ENCODE data around the gene MAST4. TPM values are rescaled to one million over a fixed set of nuclear protein-coding genes. Genes with fewer than 3 reads are reported as not detected.

MAST4 gene
- total and polyA plus RNA-seq, 2 donors from 2014 or later, result 27.3 to 31.4 TPM

GRCh38 chr5:66674802-66675201, 78.6 kb downstream of the MAST4 start:
- no peaks in the 10 kb centered on the region for H3K27me3 ChIP-seq (ENCODE audit: control insufficient read depth, insufficient read depth, low read length)
- no peaks in the 10 kb centered on the region for H3K36me3 ChIP-seq (ENCODE audit: control insufficient read depth in 2 of 3, insufficient read depth in 3 of 3, low read length in 3 of 3)
- FAIRE-seq (no peak), DNase-seq (no peak)
- no peak overlapping the region for H3K4me3 ChIP-seq (ENCODE audit: low read length in 3 of 3)
- intact Hi-C loops (cut with DNase I), result no loop called here
- no peak overlapping the region for H3K9ac ChIP-seq (ENCODE audit: low read length in 3 of 3)
- peaks cover 0 to 22% (median 5%) of the 10 kb centered on the region in 3 donors for H3K4me1 ChIP-seq (ENCODE audit: control insufficient read depth in 2 of 3, insufficient read depth in 2 of 3, low read depth in 1 of 3, low read length in 3 of 3)
- H3K27ac ChIP-seq (ENCODE audit: low read depth in 2 of 2, low read length in 2 of 2), result no peak overlapping the region
- no peak for TF ChIP-seq CTCF (IDR thresholded peaks at IDR 0.05; ENCODE audit: borderline replicate concordance, extremely low read depth, insufficient read depth)
- H3K9me3 ChIP-seq (ENCODE audit: control insufficient read depth in 2 of 3, insufficient read depth in 1 of 3, low read length in 3 of 3), result no peaks in the 10 kb centered on the region

GRCh38 chr5:66675406-66675805, 79.2 kb downstream of the MAST4 start:
- DNase-seq (no peak), FAIRE-seq (no peak)
- Histone ChIP-seq H3K9me3 (ENCODE audit: control insufficient read depth in 2 of 3, insufficient read depth in 1 of 3, low read length in 3 of 3) (no peaks in the 10 kb centered on the region), H3K9ac (ENCODE audit: low read length in 3 of 3) (no peak overlapping the region), H3K4me3 (ENCODE audit: low read length in 3 of 3) (no peak overlapping the region), H3K27me3 (ENCODE audit: control insufficient read depth, insufficient read depth, low read length) (no peaks in the 10 kb centered on the region), H3K36me3 (ENCODE audit: control insufficient read depth in 2 of 3, insufficient read depth in 3 of 3, low read length in 3 of 3) (no peaks in the 10 kb centered on the region), H3K27ac (ENCODE audit: low read depth in 2 of 2, low read length in 2 of 2) (no peak overlapping the region), H3K4me1 (ENCODE audit: control insufficient read depth in 2 of 3, insufficient read depth in 2 of 3, low read depth in 1 of 3, low read length in 3 of 3) (peaks cover 0 to 26% (median 5%) of the 10 kb centered on the region in 3 donors)
- no peak for TF ChIP-seq CTCF (IDR thresholded peaks at IDR 0.05; ENCODE audit: borderline replicate concordance, extremely low read depth, insufficient read depth)
- intact Hi-C loops (cut with DNase I), result no loop called here

GRCh38 chr5:66680221-66680620, 84.0 kb downstream of the MAST4 start:
- H3K27me3 ChIP-seq (ENCODE audit: control insufficient read depth, insufficient read depth, low read length), result no peaks in the 10 kb centered on the region
- no peak overlapping the region for H3K9ac ChIP-seq (ENCODE audit: low read length in 3 of 3)
- H3K9me3 ChIP-seq (ENCODE audit: control insufficient read depth in 2 of 3, insufficient read depth in 1 of 3, low read length in 3 of 3), result no peaks in the 10 kb centered on the region
- peaks cover 3 to 31% (median 9%) of the 10 kb centered on the region in 3 donors for H3K4me1 ChIP-seq (ENCODE audit: control insufficient read depth in 2 of 3, insufficient read depth in 2 of 3, low read depth in 1 of 3, low read length in 3 of 3)
- TF ChIP-seq CTCF (IDR thresholded peaks at IDR 0.05; ENCODE audit: borderline replicate concordance, extremely low read depth, insufficient read depth), result no peak
- FAIRE-seq, result no peak
- no peak for DNase-seq
- no peak overlapping the region for H3K27ac ChIP-seq (ENCODE audit: low read depth in 2 of 2, low read length in 2 of 2)
- no peak overlapping the region for H3K4me3 ChIP-seq (ENCODE audit: low read length in 3 of 3)
- intact Hi-C loops (cut with DNase I), result no loop called here
- no peaks in the 10 kb centered on the region for H3K36me3 ChIP-seq (ENCODE audit: control insufficient read depth in 2 of 3, insufficient read depth in 3 of 3, low read length in 3 of 3)

GRCh38 chr5:66680804-66681203, 84.6 kb downstream of the MAST4 start:
- Histone ChIP-seq H3K36me3 (ENCODE audit: control insufficient read depth in 2 of 3, insufficient read depth in 3 of 3, low read length in 3 of 3) (no peaks in the 10 kb centered on the region), H3K9me3 (ENCODE audit: control insufficient read depth in 2 of 3, insufficient read depth in 1 of 3, low read length in 3 of 3) (no peaks in the 10 kb centered on the region), H3K27ac (ENCODE audit: low read depth in 2 of 2, low read length in 2 of 2) (no peak overlapping the region), H3K27me3 (ENCODE audit: control insufficient read depth, insufficient read depth, low read length) (no peaks in the 10 kb centered on the region), H3K9ac (ENCODE audit: low read length in 3 of 3) (no peak overlapping the region), H3K4me1 (ENCODE audit: control insufficient read depth in 2 of 3, insufficient read depth in 2 of 3, low read depth in 1 of 3, low read length in 3 of 3) (peaks cover 3 to 31% (median 9%) of the 10 kb centered on the region in 3 donors), H3K4me3 (ENCODE audit: low read length in 3 of 3) (no peak overlapping the region)
- no peak for FAIRE-seq
- intact Hi-C loops (cut with DNase I), result no loop called here
- TF ChIP-seq CTCF (IDR thresholded peaks at IDR 0.05; ENCODE audit: borderline replicate concordance, extremely low read depth, insufficient read depth), result no peak
- DNase-seq, result no peak
